K562 (cell line): ENCODE data around the gene FMNL3.

Source experiments
- FOXJ3 ChIP-seq: sonication (generic); formaldehyde crosslinking; IDR thresholded peaks from 2 replicates; pipeline ENCODE4 v1.4.0; 2020; ENCODE audit warnings: mild to moderate bottlenecking, missing genetic modification reagents
- ZNF184 ChIP-seq: sonication (generic); formaldehyde crosslinking; IDR thresholded peaks from 2 replicates; pipeline ENCODE4 v1.5.0; 2020; ENCODE audit warnings: missing genetic modification reagents

DNA sequence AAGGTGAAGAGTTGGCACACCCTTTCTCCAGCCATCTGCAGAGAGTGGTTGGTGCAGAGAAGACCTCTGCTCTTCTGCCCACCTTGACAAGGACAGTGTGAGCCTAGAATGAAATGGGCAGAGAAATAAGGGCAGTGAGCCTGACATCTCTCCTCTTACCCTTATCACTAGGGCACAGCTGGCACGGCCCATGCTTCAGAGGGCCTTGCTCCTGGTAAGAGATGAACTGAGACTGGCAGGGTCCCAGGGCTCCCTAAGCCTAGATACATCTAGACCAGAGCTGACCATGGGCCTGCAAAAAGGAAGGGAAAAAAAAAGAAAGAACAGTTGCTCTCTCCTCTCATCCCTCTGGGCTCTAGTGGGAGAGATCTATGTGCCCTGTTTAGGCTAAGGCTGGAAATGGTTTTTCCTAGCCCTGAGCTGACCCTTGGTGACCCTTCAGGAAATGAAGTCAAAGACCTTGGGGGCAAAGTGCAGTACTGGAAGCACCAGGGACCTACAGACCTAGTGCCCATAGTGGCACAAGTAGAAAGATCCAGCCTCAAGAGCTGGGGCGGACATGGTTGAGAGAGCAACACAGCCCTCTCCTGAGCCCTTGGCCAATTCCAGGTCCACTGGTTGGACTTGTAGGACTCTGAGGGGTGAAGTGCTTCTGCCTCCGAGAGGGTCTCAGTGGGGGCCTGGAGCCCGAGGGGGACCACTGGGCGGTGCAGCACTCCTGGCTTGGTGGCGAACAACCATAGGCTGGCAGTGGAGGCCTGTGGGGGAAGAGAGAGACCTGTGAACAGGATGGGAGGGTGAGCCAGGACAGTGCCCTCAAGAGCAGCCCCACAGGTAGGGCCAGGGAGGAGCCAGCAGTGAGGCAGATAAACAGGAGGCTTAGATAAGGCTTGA lies 61.8 kb downstream of the FMNL3 start:
- TF ChIP-seq FOXJ3 (CRISPR knock-in tag) (no peak), ZNF184 (no peak)
